CD4-positive, alpha-beta T cell (primary cell): Measurements from ENCODE around the gene ZNF687. TPM values are rescaled to one million over a fixed set of nuclear protein-coding genes. Genes with fewer than 3 reads are reported as not detected.

Source experiments
- ATAC-seq: fragments of 200-7000 bp; cut with Tn5 transposase; one replicate; pipeline ENCODE4 v1.10.0; 2022; ENCODE audit warnings: mild to moderate bottlenecking; ENCODE audit not compliant: poor library complexity
- CTCF ChIA-PET: fragments of 350-600 bp; sonication (Branson Sonifier 250); formaldehyde crosslinking; loops from one replicate; lab custom pipeline; 2021; ENCODE audit warnings: antibody characterized with exemption, inconsistent platforms; lab: Charles Lee
- POLR2A ChIA-PET: fragments of 350-600 bp; sonication (Branson Sonifier 250); formaldehyde crosslinking; loops from one replicate; lab custom pipeline; 2021; ENCODE audit warnings: antibody characterized with exemption, inconsistent platforms; lab: Charles Lee
- DNase-seq, 14 experiments: peaks; one replicate each; pipeline ENCODE4 v3.0.0-alpha.2; 2013 to 2020; ENCODE audit warnings: mixed read lengths in 2 of 14
- H3K27ac ChIP-seq, 2 donors: one replicate each; pipeline versions ENCODE4 v1.5.1 to v1.7.0; 2013; ENCODE audit warnings: low read length in 2 of 2, low read depth in 1 of 2, mild to moderate bottlenecking in 1 of 2
- H3K27me3 ChIP-seq, 2 experiments: 1 replicate in 1 of 2; 2 replicates in 1 of 2; pipeline versions ENCODE4 v1.6.1 to v1.7.0; 2013; ENCODE audit warnings: low read length in 2 of 2, control low read depth in 1 of 2, mild to moderate bottlenecking in 1 of 2, moderate library complexity in 1 of 2; ENCODE audit not compliant: insufficient read depth in 2 of 2, control insufficient read depth in 1 of 2
- H3K36me3 ChIP-seq: one replicate; pipeline ENCODE4 v1.6.1; 2013; ENCODE audit warnings: low read length, control low read depth; ENCODE audit not compliant: insufficient read depth
- H3K4me1 ChIP-seq: one replicate; pipeline ENCODE4 v1.6.1; 2013; ENCODE audit warnings: low read length, control low read depth; ENCODE audit not compliant: insufficient read depth
- H3K4me3 ChIP-seq: one replicate; pipeline ENCODE4 v1.5.1; 2013; ENCODE audit warnings: mild to moderate bottlenecking, low read length, moderate library complexity
- H3K9me3 ChIP-seq, 2 experiments: 1 replicate in 1 of 2; 2 replicates in 1 of 2; pipeline versions ENCODE4 v1.6.1 to v1.7.0; 2013; ENCODE audit warnings: low read length in 2 of 2, mild to moderate bottlenecking in 2 of 2, control low read depth in 1 of 2, moderate library complexity in 1 of 2; ENCODE audit not compliant: control insufficient read depth in 1 of 2, insufficient read depth in 1 of 2
- H3K27ac Mint-ChIP-seq: one replicate; pipeline ENCODE4 v1.8.0; 2020; ENCODE audit warnings: mixed read lengths
- H3K27me3 Mint-ChIP-seq: one replicate; pipeline ENCODE4 v1.8.0; 2021; ENCODE audit warnings: mixed read lengths
- H3K36me3 Mint-ChIP-seq: one replicate; pipeline ENCODE4 v1.8.0; 2021; ENCODE audit warnings: low read depth, mixed read lengths
- H3K4me1 Mint-ChIP-seq: one replicate; pipeline ENCODE4 v1.8.0; 2021; ENCODE audit warnings: low read depth, mixed read lengths
- H3K4me3 Mint-ChIP-seq: one replicate; pipeline ENCODE4 v1.8.0; 2020; ENCODE audit warnings: mild to moderate bottlenecking, mixed read lengths
- H3K9me3 Mint-ChIP-seq: one replicate; pipeline ENCODE4 v1.8.0; 2020; ENCODE audit warnings: mixed read lengths
- CTCF ChIP-seq: fragments of 200-600 bp; IDR thresholded peaks from one replicate; pipeline ENCODE4 v1.8.0; 2022; ENCODE audit warnings: antibody characterized with exemption, mild to moderate bottlenecking
- intact Hi-C, 2 experiments: fragments of 100-400 bp; cut with DNase I in 1 of 2; cut with micrococcal nuclease in 1 of 2; formaldehyde crosslinking; loops; one replicate each; pipeline versions ENCODE4 v1.15.1 to v1.9.0; 2023 to 2025; cut with DNase I, micrococcal nuclease
- total RNA-seq, 174 experiments: library from RNA in 2 of 174; stranded (reverse) in 2 of 174; gene quantifications; one replicate each; pipeline ENCODE4 v1.2.3 and lab custom pipeline; 2021 to 2026

Gene ZNF687
- total RNA-seq, 2 experiments from 2014 or later = 38.9 to 40.0 TPM

GRCh38 chr1:151265446-151266236 is 16.5 kb upstream of the ZNF687 start:
- Mint-ChIP-seq H3K4me1 (no peaks in the 10 kb centered on the region), H3K27ac (no peak overlapping the region), H3K4me3 (no peak overlapping the region), H3K27me3 (no peaks in the 10 kb centered on the region), H3K36me3 (peaks cover 76% of the 10 kb centered on the region), H3K9me3 (no peaks in the 10 kb centered on the region)
- no peak for DNase-seq
- Histone ChIP-seq H3K27ac (no peak overlapping the region), H3K4me3 (no peak overlapping the region), H3K27me3 (no peaks in the 10 kb centered on the region), H3K9me3 (no peaks in the 10 kb centered on the region), H3K4me1 (no peaks in the 10 kb centered on the region), H3K36me3 (peaks cover 59% of the 10 kb centered on the region)
- CTCF ChIA-PET = no interaction called here
- intact Hi-C loops = no loop called here
- POLR2A ChIA-PET = no interaction called here
- no peak for ATAC-seq
- no peak for TF ChIP-seq CTCF

DNA sequence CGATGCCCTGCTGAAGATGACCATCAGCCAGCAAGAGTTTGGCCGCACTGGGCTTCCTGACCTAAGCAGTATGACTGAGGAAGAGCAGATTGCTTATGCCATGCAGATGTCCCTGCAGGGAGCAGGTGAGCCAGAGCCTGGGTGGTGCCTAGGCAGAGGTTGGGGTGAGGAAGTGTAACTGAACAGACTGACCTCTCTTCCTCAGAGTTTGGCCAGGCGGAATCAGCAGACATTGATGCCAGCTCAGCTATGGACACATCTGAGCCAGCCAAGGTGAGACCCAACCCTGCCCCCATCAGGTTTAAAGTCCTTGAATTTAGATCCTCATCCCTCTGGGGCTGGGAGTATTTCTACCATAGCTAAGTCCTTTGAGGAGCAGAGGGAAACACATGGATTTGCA is 15.8 kb upstream of the ZNF687 start:
- intact Hi-C loops = no loop called here
- no peaks in the 10 kb centered on the region for H3K27me3 ChIP-seq
- H3K9me3 ChIP-seq = no peaks in the 10 kb centered on the region
- H3K4me3 ChIP-seq = no peak overlapping the region
- ChIA-PET POLR2A (no interaction called here), CTCF (no interaction called here)
- no peak for DNase-seq
- no peak for TF ChIP-seq CTCF
- Mint-ChIP-seq H3K36me3 (peaks cover 79% of the 10 kb centered on the region), H3K4me3 (no peak overlapping the region), H3K9me3 (no peaks in the 10 kb centered on the region), H3K27ac (no peak overlapping the region), H3K27me3 (no peaks in the 10 kb centered on the region), H3K4me1 (no peaks in the 10 kb centered on the region)
- peaks cover 59% of the 10 kb centered on the region for H3K36me3 ChIP-seq
- no peaks in the 10 kb centered on the region for H3K4me1 ChIP-seq
- H3K27ac ChIP-seq = no peak overlapping the region
- no peak for ATAC-seq

DNA sequence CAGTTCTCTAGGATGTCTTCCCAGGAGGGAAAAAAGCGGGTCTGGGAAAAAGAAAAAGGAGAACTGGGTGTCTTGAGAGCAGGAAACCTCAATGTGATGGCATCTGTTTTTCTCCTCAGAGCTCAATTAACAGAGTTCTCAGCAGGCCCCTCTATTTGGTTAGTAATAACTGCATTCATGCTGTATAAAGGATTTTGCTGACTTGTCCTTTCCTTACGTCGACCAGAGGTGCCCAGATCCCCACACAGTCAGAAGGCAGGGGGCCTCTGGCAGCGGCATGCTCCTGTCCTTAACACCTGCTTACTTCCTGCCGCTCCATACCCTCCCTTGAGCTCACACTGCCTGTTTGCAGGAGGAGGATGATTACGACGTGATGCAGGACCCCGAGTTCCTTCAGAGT is 15.3 kb upstream of the ZNF687 start:
- POLR2A ChIA-PET = no interaction called here
- intact Hi-C loops = no loop called here
- H3K4me3 ChIP-seq = no peak overlapping the region
- Mint-ChIP-seq H3K27me3 (no peaks in the 10 kb centered on the region), H3K4me1 (no peaks in the 10 kb centered on the region), H3K9me3 (no peaks in the 10 kb centered on the region), H3K27ac (no peak overlapping the region), H3K4me3 (no peak overlapping the region), H3K36me3 (peaks cover 79% of the 10 kb centered on the region)
- no peak overlapping the region for H3K27ac ChIP-seq
- H3K4me1 ChIP-seq = no peaks in the 10 kb centered on the region
- CTCF ChIA-PET = no interaction called here
- ATAC-seq (no peak), DNase-seq (no peak)
- peaks cover 59% of the 10 kb centered on the region for H3K36me3 ChIP-seq
- no peak for TF ChIP-seq CTCF
- no peaks in the 10 kb centered on the region for H3K27me3 ChIP-seq
- no peaks in the 10 kb centered on the region for H3K9me3 ChIP-seq
